Measurements from ENCODE around the gene TSC2.
"Not testable (repeated sequence)": the region's sequence is repeated elsewhere in the genome, so short reads cannot be mapped to it uniquely, and the experiment has no call there.

- not testable (repeated sequence) for TF ChIP-seq EP300, CTCF (IDR thresholded peaks at IDR 0.05)
These were observed 76.5 kb downstream of the TSC2 start for GRCh38 chr16:2124377-2124693.
